Activated CD4-positive, CD25-positive, alpha-beta regulatory T cell treated with anti-CD3 and anti-CD28 coated beads, Interleukin-2, amount 50 U/mL, for 24 hours (primary cell): ENCODE data around the gene THRSP.
"Not testable (repeated sequence)": the region's sequence is repeated elsewhere in the genome, so short reads cannot be mapped to it uniquely, and the experiment has no call there.

Source experiments
- ATAC-seq, 2 donors: fragments of 150-1000 bp; cut with Tn5 transposase; one replicate each; pipeline ENCODE4 v1.10.0; 2021; ENCODE audit warnings: mild to moderate bottlenecking in 1 of 2, moderate library complexity in 1 of 2

The THRSP gene

DNA sequence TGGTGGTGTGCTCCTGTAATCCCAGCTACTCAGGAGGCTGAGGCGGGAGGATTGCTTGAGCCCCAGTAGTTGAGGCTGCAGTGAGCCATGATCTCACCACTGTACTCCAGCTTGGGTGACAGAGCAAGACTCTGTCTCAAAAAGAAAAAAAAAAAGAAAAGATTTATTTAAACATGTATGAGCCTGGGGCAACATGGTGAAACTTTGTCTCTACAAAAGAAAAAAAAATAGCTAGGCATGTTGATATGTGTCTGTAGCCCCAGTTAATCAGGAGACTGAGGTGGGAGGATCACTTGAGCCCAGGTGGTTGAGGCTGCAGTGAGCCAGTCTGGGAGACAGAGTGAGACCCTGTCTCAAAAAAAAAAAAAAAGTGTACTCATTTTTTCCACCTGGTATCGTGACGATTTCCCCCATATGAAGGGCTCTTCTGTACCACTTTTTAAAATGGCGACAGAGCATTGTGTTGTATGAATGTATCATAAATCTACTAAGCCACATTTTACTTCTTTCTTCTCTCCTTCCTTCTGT, 24.2 kb upstream of the THRSP start:
- ATAC-seq = peak; percentile 62 to 63

DNA sequence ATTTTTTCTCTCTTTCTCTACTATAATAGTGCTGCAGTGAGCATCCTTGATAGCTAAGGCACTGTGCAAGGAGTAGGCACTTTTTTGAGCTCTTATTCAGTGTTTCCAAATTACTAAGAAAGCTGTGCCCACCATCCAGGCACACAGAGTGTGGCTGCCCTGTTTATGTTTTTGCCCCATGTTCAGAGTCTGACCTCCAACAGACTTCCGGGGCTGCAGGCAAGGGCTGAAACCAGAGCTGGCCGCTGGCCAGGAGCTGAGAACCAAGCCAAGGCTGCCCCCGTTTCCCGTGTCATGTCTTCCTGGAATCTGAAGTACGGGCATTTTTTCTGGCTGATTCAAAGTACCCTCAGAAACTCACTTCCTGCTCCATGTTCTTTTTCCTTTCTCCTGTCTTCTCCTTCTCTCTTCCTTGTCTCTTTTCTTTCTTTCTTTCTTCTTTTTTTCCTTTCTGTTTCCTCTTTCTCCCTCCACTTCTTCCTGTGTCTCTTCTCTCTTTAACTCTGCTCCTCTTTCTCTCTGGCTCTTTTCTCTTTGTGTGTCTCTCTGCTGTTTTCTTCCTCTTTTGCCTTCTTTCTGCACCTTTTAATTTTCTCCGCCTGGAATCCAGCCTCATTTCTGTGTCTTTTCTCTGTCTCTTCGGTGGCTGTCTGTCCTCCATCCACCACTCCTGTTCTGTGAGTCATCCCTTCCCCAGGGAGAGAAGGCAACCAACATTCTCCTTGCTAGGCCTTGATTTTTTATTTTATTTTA, 23.6 kb upstream of the THRSP start:
- peak; percentile 51 to 58 for ATAC-seq

GRCh38 chr11:78040691-78041379, 22.8 kb upstream of the THRSP start:
- no peak for ATAC-seq

DNA sequence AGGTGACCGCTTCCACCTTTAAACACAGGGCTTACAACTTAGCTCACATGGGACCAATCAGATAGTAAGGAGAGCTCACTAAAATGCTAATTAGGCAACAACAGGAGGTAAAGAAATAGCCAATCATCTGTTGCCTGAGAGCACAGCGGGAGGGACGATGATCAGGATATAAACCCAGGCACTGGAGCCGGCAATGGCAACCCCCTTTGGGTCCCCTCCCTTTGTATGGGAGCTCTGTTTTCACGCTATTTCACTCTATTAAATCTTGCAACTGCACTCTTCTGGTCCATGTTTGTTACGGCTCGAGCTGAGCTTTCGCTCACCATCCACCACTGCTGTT, 22.3 kb upstream of the THRSP start:
- ATAC-seq = not testable (repeated sequence)

GRCh38 chr11:78041843-78042440, 21.7 kb upstream of the THRSP start:
- ATAC-seq = no peak

GRCh38 chr11:78044706-78045105, 19.0 kb upstream of the THRSP start:
- ATAC-seq = no peak

DNA sequence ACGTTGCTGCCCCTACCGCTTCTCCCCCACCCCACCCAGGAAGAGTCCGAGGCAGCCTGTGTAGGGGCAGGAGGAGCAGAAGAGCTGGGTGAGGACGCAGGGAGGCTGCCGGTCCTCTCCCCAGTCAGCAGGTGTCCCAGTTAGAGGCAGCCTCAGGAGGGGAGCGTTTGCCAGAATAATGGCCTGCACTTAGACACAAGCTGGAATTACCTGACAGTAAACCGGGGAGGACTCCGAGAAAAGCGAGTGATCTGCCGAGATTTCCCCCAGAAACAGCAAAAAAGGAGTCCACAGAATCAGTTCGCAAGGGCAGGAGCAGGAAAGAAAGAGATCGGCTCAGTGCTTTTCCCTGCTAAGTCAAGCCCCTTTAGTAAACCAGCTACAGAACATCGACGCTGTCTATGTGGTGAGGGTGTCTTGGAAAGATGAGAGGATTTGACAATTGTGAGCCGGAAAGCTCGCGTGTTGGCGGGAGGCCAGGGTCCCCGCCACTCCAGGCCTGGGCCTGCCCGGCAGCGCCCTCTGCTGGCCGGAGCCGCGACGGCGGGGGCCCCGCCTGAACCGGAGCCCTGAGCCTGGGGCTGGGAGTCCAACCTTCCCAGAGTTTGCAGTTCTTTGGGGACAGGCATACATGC, 17.7 kb upstream of the THRSP start:
- peak; percentile 91 to 92 for ATAC-seq

- ATAC-seq = no peak
Measured at GRCh38 chr11:78046486-78046854, 17.2 kb upstream of the THRSP start.

DNA sequence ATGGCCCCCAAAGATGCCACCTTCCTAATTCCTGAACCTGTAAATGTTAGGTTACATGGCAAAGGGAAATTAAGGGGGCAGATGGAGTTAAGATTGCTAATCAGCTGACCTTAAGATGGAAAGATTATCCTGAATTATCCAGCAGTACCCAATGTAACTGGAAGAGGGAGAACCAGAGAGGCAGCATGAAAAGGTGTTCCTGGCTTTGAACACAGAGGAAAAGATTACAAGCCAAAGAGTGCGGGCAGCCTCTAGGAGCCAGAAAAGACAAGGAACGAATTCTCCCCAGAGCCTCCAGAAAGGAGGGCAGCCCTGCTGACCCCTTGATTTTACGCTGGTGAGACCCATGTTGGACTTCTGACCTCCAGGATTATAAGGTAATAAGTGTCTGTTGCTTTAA, 15.1 kb upstream of the THRSP start:
- no peak for ATAC-seq

DNA sequence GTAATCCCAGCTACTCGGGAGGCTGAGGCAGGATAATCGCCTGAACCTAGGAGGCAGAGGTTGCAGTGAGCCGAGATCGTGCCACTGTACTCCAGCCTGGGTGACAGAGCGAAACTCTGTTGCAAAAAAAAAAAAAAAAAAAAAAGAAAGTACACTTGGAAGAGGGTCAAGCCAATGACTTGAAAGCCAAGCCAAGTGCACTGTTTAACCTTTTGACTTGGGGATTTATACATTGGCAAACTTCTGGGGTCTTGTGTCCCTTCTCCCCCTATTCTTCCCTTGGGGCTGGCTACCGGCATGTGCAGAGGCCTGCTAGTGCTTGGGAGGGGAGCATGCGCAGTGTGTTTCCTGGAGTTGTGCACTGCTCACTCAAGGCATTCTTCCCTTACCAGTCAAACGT, 14.3 kb upstream of the THRSP start:
- no peak for ATAC-seq

- no peak for ATAC-seq
Measured at GRCh38 chr11:78050964-78051831, 12.5 kb upstream of the THRSP start.

- ATAC-seq = no peak
Measured at GRCh38 chr11:78054971-78055370, 8.7 kb upstream of the THRSP start.

DNA sequence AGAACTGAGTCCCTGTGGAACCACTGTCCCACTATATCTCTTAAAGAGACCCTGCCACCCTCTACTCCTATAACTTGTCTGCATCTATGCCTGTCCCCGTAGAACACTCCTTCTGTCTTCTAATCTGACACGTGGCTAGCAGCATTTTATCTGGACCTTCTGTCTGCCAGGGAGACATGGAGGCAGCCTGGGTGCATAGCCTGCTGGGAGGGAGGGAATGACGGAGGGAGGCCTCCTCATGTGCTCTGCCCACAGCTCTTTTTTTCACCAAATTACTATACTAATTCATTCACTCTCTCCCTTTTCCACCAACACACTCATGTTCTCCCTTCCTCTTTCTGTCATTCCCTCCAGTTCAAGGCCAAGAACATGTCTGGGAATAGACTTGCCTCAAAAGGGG, 7.6 kb upstream of the THRSP start:
- no peak for ATAC-seq

- ATAC-seq = no peak
Measured at GRCh38 chr11:78057462-78058055, 6.1 kb upstream of the THRSP start.

GRCh38 chr11:78059749-78060328, 3.8 kb upstream of the THRSP start:
- ATAC-seq = not testable (repeated sequence)

DNA sequence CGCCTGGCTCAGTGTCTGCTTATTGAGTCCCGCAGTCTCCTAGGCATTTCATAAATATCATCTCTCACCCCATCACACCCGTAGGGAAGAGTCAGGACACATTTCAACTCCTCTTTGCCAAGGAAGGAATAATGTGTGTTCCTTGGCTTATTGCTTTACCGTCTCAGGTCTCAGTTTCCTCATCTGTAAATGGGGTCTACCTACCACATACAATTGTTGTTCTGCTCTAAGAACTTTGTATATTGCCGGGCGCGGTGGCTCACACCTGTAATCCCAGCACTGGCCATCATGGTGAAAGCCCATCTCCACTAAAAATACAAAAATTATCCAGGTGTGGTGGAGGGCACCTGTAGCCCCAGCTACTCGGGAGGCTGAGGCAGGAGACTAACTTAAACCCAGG, 3.1 kb upstream of the THRSP start:
- no peak for ATAC-seq

DNA sequence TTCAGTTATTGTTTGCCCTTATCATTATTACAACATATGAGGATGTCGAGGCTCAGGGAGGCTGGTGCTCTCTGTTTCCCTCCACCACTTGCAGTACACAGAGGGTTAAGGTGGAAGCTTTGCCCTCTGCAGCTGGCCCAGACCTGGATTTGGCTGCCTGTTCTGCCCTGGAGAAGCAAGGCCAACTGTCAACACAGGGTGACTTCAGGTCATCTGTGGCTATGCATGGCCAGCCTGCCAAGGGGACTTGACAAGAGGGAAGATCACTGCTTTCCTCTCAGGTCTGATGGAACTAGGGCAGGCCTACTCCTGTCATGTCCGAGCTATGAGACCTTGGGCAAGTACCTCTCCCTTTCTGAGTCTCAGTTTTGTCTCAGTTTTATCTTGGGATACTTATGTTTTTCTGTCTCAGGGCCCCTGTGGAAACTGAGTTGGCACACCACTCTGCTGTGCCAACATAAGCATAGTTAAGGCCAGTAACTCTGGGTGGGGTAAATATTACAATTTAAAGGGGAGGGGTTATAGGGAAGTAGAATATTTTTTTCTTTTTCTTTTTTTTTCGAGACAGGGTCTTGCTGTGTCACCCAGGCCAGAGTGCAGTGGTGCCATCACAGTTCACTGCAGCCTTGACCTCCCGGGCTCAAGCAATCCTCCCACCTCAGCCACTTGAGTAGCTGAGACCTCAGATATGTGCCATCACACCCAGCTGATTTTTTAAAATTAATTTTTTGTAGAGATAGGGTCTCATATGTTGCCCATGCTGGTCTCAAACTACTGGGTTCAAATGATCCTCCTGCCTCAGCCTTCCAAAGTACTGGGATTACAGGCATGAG, 2.4 kb upstream of the THRSP start:
- no peak for ATAC-seq

DNA sequence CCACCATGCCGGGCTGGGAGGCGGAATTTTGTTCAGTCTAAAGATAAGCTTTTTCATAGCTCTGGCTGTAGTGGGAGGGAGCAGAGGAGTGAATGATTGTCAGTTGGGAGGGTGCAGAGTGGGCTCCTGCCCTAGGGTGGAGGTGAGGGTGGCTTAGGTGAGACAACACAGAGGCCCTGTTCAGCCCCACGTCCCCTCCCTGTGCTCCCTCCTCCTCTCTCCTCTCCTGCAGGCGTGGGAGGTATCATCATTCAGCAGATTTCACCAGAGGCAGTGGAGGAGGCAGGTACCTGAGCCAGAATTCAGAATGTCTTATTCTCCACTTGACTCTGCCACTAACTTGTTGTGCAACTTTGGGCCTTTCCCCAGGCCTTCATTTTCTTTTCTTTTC, 1.7 kb upstream of the THRSP start:
- no peak for ATAC-seq

GRCh38 chr11:78062671-78063070, 990 bp upstream of the THRSP start:
- no peak for ATAC-seq

DNA sequence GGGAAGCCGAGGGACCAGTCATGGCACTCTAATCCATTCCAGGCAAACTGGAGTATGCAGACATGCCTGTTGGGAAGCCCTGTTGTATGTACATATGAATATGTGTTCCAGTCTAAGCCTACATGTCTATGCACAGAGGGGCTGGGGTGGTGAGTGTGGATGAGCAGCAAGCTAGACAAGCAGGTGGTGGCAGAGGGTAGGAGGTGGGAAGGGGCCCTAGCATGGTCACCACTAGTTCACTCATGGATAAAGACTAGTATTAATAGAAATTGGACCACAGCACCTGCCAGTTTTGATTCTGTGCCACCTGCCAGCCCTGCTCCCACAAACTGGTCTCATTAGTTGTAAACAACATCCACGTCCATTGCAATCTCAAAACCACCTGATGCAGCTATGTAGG, 1.5 kb downstream of the THRSP start:
- ATAC-seq = no peak

- ATAC-seq = no peak
Measured at GRCh38 chr11:78066471-78066870, 2.8 kb downstream of the THRSP start.
